IPS DF 6.9 (cell line): Measurements from ENCODE around the gene PRPF31.

Experiments
- DNase-seq: peaks from one replicate; pipeline ENCODE4 v3.0.0-alpha.2; 2013; ENCODE audit warnings: low read depth, low spot score
- H3K27ac ChIP-seq: one replicate; pipeline ENCODE4 v1.5.1; 2013; ENCODE audit warnings: low read length, control low read depth
- H3K27me3 ChIP-seq: 2 replicates; pipeline ENCODE4 v1.6.1; 2013; ENCODE audit warnings: mild to moderate bottlenecking, low read length; ENCODE audit not compliant: control insufficient read depth, insufficient read depth
- H3K36me3 ChIP-seq: 2 replicates; pipeline ENCODE4 v1.6.1; 2013; ENCODE audit warnings: low read length; ENCODE audit not compliant: control insufficient read depth, insufficient read depth
- H3K4me1 ChIP-seq: 2 replicates; pipeline ENCODE4 v1.6.1; 2013; ENCODE audit warnings: low read length; ENCODE audit not compliant: control insufficient read depth, insufficient read depth
- H3K4me3 ChIP-seq: 2 replicates; pipeline ENCODE4 v1.5.1; 2013; ENCODE audit warnings: mild to moderate bottlenecking, low read length
- H3K9me3 ChIP-seq: 2 replicates; pipeline ENCODE4 v1.6.1; 2013; ENCODE audit warnings: low read length, inconsistent platforms; ENCODE audit not compliant: control insufficient read depth, insufficient read depth
- WGBS: extraction: QIAGEN DNeasy Blood & Tissue Kit; methylation state at CpG from one replicate; pipeline ENCODE4 v1.1.7; 2013; ENCODE audit warnings: mixed read lengths, missing lambda C conversion rate; ENCODE audit not compliant: insufficient read length, insufficient coverage; 5-methylcytosine and 5-hydroxymethylcytosine counted together

The PRPF31 gene

GRCh38 chr19:54141356-54141755 is 25.8 kb downstream of the PRPF31 start:
- Histone ChIP-seq H3K27me3 (no peaks in the 10 kb centered on the region), H3K9me3 (no peaks in the 10 kb centered on the region), H3K36me3 (peaks cover 38% of the 10 kb centered on the region), H3K27ac (no peak overlapping the region), H3K4me1 (peaks cover 4% of the 10 kb centered on the region; the same call in 1 of the 2 replicates), H3K4me3 (no peak overlapping the region)
- no peak for DNase-seq
- WGBS = no CpG with 5 or more reads among the region's 3 CpGs

GRCh38 chr19:54142166-54142780 is 26.7 kb downstream of the PRPF31 start:
- Histone ChIP-seq H3K9me3 (no peaks in the 10 kb centered on the region), H3K4me1 (peaks cover 4% of the 10 kb centered on the region; the same call in 1 of the 2 replicates), H3K36me3 (peaks cover 47% of the 10 kb centered on the region), H3K27ac (no peak overlapping the region), H3K27me3 (no peaks in the 10 kb centered on the region), H3K4me3 (no peak overlapping the region)
- no peak for DNase-seq
- no CpG with 5 or more reads among the region's 7 CpGs for WGBS

GRCh38 chr19:54145541-54146158 is 30.1 kb downstream of the PRPF31 start:
- Histone ChIP-seq H3K4me3 (no peak overlapping the region), H3K36me3 (peaks cover 68% of the 10 kb centered on the region), H3K9me3 (no peaks in the 10 kb centered on the region)

GRCh38 chr19:54147676-54148075 is 32.1 kb downstream of the PRPF31 start:
- no peaks in the 10 kb centered on the region for H3K27me3 ChIP-seq
- DNase-seq = no peak
- no peaks in the 10 kb centered on the region for H3K4me1 ChIP-seq
- H3K27ac ChIP-seq = no peak overlapping the region
- no CpG with 5 or more reads among the region's 3 CpGs for WGBS
- H3K9me3 ChIP-seq = no peaks in the 10 kb centered on the region
- peaks cover 83% of the 10 kb centered on the region for H3K36me3 ChIP-seq
- H3K4me3 ChIP-seq = no peak overlapping the region

More at GRCh38 chr19:54145541-54146158, 30.1 kb downstream of the PRPF31 start:
- WGBS = no CpG with 5 or more reads among the region's 28 CpGs
- no peak overlapping the region for H3K27ac ChIP-seq
- H3K4me1 ChIP-seq = no peaks in the 10 kb centered on the region
- no peaks in the 10 kb centered on the region for H3K27me3 ChIP-seq
- no peak for DNase-seq

GRCh38 chr19:54148158-54148557 is 32.6 kb downstream of the PRPF31 start:
- WGBS = no CpG with 5 or more reads among the region's 19 CpGs
- DNase-seq = no peak
- no peak overlapping the region for H3K27ac ChIP-seq

GRCh38 chr19:54149021-54149812 is 33.7 kb downstream of the PRPF31 start:
- no CpG with 5 or more reads among the region's 12 CpGs for WGBS
- Histone ChIP-seq H3K27me3 (no peaks in the 10 kb centered on the region), H3K4me3 (no peak overlapping the region), H3K36me3 (peaks cover 81% of the 10 kb centered on the region), H3K27ac (no peak overlapping the region), H3K9me3 (no peaks in the 10 kb centered on the region), H3K4me1 (no peaks in the 10 kb centered on the region)
- DNase-seq = no peak

More at GRCh38 chr19:54148158-54148557, 32.6 kb downstream of the PRPF31 start:
- Histone ChIP-seq H3K9me3 (no peaks in the 10 kb centered on the region), H3K4me1 (no peaks in the 10 kb centered on the region), H3K4me3 (no peak overlapping the region), H3K27me3 (no peaks in the 10 kb centered on the region), H3K36me3 (peaks cover 82% of the 10 kb centered on the region)

- H3K4me3 ChIP-seq = no peak overlapping the region
- H3K36me3 ChIP-seq = peaks cover 77% of the 10 kb centered on the region
- no peaks in the 10 kb centered on the region for H3K4me1 ChIP-seq
- H3K27me3 ChIP-seq = no peaks in the 10 kb centered on the region
- no peaks in the 10 kb centered on the region for H3K9me3 ChIP-seq
- WGBS = no CpG with 5 or more reads among the region's 23 CpGs
- no peak for DNase-seq
- no peak overlapping the region for H3K27ac ChIP-seq
Observed at GRCh38 chr19:54151362-54152035, 35.9 kb downstream of the PRPF31 start.

- Histone ChIP-seq H3K4me1 (no peaks in the 10 kb centered on the region), H3K27me3 (no peaks in the 10 kb centered on the region), H3K36me3 (peaks cover 72% of the 10 kb centered on the region), H3K9me3 (no peaks in the 10 kb centered on the region), H3K4me3 (no peak overlapping the region), H3K27ac (no peak overlapping the region)
- no CpG with 5 or more reads among the region's 12 CpGs for WGBS
- DNase-seq = no peak
Observed at GRCh38 chr19:54152267-54152666, 36.7 kb downstream of the PRPF31 start.

GRCh38 chr19:54152878-54153524 is 37.4 kb downstream of the PRPF31 start:
- no peak overlapping the region for H3K27ac ChIP-seq
- no peaks in the 10 kb centered on the region for H3K27me3 ChIP-seq
- H3K4me1 ChIP-seq = no peaks in the 10 kb centered on the region
- WGBS = no CpG with 5 or more reads among the region's 25 CpGs
- no peaks in the 10 kb centered on the region for H3K9me3 ChIP-seq
- H3K36me3 ChIP-seq = peaks cover 65% of the 10 kb centered on the region
- no peak for DNase-seq
- H3K4me3 ChIP-seq = no peak overlapping the region
